GM18498 (cell line): Measurements from ENCODE around the gene PPIG.
"Not testable (repeated sequence)": the region's sequence is repeated elsewhere in the genome, so short reads cannot be mapped to it uniquely, and the experiment has no call there.

Source experiments
- ATAC-seq: cut with Tn5 transposase; IDR thresholded peaks from one replicate; pipeline ENCODE4 v1.9.1; 2021; ENCODE audit warnings: mild to moderate bottlenecking, moderate library complexity; ENCODE audit not compliant: unreplicated experiment

Gene PPIG

DNA sequence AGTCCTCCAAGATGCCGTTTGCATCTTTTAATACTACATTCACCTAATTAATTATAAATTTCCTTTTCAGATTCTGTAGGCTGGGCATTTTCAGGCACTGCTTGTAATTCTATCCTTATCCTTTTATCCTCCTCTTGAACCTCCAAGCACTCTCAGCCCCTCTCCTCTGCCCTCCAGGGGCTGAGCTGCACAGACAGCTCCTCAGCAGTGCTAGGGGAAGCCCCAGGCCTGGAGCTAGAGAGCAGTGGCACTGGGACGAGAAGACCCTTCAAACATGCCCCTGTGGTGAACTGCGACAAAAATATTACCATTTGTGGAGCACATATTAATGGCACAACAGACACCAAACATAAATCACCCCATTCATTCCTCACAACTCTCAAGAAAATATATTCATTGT lies 77.1 kb downstream of the PPIG start:
- ATAC-seq = no peak

DNA sequence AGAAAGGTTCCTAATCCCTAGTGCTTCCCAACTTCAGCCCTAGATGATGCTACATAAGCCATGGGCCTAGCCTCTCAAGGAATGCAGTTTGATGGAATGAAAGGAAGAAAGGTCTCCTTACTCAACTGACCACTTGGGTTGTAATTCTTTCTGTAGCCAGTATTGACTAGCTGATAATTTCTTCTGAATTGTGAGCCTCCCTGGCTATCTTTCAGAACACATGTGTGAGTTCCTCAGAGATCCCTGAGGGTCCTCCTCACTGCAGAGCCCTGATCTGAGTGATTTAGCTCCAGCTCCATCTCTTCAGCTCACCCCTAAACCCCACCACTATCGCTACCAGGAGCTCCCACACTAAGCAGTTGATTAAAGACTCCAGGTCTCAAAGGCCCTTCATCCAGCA lies 78.6 kb downstream of the PPIG start:
- ATAC-seq = no peak

DNA sequence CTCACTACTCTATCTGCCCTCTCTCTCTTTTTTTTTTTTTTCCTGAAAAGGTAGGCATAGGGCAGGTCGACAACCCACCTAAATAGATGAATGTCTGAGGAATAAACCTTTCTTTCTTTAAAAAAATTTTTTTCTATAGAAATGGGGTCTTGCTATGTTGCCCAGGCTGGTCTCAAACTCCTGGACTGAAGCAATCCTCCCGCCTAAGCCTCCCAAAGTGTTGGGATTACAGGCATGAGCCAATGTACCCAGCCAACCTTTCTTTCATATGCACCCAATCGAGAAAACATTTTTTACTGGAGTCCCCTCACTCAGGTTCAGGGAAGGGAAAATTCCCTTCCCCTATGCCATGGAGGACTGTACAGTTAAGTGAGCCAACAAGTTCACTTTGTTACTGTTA lies 79.1 kb downstream of the PPIG start:
- ATAC-seq = no peak

DNA sequence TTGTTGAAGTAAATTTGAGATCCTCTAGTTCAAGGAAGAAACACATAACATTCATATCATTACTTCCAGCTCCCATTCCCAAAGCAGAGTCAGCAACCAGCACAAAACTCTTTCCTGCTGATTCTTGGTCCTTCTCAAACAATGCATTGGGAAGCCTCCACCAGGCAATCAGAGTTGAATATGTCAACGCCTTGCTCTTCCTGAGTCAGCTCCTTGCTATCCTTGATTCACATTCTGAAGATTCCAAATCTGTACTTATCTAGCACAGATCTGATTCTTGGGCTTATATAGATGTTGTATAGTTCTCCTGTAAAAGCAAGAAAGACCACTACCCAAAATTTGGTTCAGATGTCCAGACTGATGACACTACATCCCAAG lies 80.4 kb downstream of the PPIG start:
- no peak for ATAC-seq

DNA sequence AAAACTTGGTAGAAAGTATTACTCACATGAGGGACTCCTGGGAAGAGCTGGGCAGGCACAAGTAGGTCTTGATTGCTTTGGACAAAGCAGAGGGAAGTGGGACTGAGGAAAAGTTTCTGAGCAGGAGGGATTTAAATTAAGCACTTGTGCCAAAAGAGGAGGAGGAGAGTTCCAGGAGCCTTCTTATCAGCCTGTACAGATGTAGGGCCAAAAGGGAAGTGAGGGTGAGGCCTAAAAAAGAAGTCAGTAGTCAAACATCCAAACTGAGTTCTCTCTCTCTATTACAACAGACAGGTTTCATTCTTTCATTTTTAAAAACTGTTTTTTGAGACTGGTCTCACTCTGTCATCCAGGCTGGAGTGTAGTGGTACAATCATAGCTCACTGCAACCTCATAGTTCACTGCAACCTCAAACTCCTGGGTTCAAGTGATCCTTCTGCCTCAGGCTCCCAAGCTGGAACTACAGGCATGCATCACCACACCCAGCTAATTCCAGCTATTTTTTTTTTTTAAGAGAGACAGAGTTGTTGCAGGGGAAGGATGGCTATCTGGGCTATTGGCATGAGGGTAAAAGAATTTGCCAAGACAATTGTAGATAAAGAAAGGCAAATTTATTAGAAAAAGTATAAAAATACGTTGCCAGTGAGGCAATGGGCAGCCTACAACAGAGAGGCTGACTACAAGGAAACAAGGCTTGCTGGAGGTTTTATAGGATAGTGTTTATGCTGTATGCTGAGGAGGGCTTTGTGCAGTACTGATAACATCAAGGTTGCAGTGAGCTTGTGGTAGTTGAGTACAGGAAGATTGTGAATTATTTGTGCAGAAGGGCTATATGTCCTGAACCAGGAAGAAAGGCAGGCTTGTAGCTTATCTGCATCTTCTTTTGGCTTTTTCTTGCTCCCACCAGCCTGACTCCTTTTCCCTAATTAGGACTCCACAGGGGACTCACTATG lies 81.1 kb downstream of the PPIG start:
- no peak for ATAC-seq

DNA sequence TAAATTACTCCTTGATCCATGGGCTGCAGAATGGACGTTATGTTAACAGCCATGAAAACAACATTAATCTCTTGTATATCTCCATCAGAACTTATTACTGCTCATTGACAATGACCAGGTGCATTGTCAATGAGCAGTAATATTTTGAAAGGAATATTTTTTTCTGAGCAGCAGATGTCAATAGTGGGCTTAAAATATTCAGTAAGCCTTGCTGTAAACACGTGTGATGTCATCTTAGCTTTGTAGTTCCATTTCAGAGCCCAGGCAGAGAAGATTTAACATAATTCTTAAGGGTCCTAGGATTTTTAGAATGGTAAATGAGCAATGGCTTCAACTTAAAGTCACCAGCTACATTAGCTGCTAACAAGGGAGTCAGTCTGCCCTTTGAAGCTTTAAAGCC lies 83.4 kb downstream of the PPIG start:
- ATAC-seq = no peak

DNA sequence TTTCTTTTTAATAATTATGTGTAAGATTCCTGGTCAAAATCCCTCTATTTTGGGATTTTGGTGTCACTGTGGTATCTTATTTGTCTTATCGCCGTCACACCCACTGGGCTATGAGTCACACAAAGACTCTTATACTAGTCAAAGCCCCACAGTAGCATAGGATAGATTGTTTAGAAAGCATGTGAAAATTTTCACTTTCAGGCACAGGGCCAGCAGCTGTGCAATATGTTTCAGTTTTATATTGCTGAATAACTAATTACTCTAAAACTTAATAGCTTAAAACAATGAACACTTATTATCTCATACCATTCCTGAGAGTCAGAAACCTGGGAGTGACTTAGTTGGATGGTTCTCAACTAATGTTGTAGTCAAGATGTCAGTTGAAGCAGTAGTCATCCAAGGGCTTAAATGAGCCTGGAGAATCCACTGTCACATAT lies 86.1 kb downstream of the PPIG start:
- peak; percentile 93 for ATAC-seq

DNA sequence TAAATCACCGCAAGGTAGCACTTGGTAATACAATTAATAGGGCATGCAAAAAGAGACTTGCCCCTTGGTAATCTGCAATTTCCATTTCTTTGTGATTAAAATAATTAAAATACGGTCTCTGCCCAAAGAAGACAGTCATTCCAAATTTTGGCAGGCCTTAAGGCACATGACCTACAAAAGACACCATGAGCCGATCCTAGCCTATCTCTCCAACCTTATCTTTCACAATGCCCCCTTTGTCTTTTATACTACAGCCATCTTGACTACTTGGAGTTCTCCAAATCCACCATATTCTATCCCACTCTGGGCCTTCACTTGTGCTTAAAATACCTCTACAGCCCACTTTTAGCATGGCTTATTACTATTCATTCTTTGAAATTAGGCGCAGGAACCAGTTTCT lies 86.8 kb downstream of the PPIG start:
- ATAC-seq = no peak

DNA sequence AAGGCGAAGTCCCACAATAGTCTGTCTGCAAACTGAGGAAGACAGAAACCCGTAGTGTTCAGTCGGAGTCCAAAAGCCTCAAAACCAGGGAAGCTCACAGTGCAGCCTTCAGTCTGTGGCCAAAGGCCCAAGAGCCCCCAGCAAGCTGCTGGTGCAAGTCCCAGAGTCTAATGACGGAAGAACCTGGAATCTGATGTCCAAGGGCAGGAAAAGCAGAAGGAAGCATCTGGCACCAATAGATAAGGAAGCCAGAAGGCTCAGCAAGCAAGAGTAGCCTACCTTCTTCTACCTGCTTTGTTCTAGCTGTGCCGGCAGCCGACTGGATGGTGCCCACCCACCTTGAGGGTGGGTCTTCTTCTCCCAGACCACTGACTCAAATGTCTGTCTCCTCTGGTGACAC lies 88.3 kb downstream of the PPIG start:
- no peak for ATAC-seq

DNA sequence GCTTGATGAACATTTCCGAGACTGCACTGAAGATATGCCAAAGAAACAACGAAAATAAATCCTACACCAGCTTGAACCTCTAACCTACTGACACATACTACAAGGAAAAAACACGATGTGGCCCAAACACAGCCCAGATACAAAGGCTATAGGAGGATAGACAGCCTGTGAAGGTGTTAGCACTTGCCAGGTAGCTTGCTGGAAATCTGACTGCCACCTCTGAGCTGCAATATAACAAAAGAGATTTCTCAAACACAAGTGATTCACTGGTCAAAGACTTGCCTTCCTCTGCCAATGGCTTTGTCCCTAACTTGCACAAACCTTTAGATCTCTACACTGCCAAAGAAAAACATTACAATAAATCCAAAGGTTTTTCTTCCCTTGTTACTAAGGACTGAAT lies 89.0 kb downstream of the PPIG start:
- no peak for ATAC-seq

DNA sequence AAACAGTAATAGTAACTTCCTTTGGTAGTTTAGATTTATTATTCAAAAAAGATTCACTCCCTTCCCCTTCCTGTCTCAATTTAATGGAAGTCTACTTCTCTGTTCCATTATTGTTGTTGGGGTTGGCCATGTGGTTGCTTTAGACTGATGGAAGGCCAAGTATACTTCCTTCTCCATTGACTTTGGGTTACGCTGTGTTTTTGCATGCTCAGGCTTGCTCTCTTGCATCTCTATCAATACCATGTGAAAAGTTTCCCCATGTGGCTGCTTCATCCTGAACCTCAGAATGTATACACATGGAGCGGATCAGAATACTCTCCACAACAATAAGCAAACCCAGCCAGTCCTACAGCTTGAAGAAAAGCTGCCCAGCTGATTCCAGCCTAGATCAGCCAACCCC lies 89.8 kb downstream of the PPIG start:
- ATAC-seq = no peak

DNA sequence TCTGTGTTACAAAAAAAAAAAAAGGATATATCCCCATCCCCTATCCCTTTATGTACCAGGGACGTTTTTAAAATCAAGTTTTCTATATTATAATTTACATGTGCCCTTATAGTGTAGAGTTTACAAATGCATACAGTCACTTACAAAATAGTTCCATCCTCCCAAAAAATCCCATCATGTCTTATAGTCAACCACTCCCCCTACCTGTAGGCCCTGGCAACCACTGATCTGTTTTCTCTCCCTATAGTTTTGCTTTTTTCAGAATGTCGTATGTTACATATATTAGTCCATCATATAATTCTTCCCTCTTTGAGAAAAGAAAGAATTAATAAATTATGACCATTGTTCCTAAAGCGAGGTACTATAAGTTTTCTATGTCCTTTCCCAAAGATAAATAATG lies 92.2 kb downstream of the PPIG start:
- no peak for ATAC-seq

DNA sequence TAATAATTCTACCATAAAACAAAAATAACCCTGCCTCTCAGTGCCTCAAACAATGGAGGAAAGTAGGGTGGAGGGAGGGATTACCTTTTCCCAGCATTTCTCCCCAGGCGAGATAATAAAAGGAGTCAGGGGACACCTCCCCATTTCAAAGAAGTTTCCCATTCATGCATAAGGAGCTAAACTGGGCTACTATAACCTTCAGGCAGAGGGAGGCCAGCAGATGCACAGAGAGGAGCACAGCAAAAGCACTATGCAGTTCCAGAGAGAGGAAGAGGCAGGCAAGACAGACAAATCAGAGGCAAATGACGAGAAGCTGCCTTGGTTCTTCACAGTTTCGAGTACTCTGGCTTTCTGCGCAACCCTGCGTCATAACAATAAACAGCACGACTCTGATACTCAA lies 92.7 kb downstream of the PPIG start:
- no peak for ATAC-seq

DNA sequence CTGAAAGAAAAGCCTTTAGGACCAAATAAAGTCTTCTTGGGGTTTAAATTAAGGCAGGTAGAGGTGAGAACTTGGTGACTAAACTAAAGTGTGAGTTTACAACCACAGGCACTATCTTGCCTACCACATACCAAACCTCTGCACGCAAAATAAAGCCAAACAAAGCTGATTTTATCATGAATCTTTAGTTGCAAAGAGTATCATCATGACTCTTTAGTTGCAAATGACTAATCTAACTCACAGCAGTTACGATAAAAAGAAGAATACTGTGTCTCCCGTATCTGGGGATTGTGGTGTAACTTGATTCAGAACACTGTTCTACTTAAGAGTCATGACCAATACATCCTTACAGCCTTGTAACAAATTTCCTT lies 98.9 kb downstream of the PPIG start:
- ATAC-seq = no peak

DNA sequence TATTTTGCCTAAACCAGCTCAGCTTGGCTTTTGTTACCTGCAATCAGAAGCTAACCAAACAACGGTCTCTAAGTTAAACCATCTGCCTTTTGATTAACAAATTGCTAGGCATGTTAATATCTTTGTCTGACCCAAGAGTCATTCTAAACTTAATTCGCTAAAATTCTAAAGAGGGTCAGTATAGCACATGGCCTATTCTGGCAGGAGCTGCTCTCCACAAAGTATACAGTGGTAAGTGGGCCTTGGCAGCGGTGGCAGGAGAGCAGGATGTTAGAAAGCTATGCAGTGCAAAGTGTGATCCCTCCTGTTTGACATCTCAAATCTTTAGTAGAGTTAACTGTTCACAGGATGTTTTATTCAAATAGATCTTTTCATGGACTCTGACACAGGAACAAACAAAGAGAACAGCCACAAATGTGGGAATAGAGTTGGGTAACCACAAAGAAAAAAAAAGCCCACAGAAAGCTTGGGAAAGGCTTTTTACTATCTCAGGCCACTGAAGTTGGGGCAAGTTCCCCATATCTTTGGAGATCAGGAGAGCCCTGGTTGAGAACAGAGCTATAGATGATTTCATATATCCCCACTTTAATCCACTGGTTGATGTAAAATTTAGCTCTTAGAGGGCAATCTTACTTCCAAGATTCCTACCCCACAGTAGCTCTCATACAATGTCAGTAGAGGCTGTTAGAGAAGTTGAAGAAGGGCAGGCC lies 99.4 kb downstream of the PPIG start:
- no peak for ATAC-seq

DNA sequence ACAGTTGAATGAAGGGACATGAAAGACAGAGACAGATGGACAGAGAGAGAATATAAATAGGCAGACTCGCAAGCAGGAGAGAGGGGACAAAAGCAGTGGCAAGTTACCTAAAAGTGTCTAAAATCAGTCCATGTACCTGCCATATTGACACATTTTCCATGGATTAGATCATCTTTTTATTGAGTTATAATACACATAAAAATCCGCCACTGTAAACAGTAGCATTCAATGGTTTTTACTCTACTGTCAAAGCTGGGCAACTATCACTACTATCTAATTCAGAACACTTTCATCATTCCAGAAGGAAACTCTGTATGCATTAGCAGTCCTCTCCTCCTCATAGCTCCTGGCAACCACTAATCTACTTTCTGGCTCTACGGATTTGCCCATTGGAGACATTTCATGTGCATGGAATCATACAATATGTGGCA lies 100.0 kb downstream of the PPIG start:
- no peak for ATAC-seq

DNA sequence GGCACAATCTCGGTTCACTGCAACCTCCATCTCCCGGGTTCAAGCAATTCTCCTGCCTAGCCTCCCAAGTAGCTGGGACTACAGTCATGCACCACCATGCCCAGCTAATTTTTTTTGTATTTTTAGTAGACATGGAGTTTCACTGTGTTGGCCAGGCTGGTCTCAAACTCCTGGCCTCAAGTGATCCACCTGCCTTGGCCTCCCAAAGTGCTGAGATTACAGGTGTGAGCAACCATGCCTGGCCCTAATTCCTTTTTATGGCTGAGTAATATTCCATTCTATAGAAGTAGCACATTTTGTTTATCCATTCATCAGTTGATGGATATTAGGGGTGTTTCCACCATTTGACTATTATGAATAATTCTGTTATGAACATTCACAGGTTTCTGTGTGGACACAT lies 100.6 kb downstream of the PPIG start:
- not testable (repeated sequence) for ATAC-seq

DNA sequence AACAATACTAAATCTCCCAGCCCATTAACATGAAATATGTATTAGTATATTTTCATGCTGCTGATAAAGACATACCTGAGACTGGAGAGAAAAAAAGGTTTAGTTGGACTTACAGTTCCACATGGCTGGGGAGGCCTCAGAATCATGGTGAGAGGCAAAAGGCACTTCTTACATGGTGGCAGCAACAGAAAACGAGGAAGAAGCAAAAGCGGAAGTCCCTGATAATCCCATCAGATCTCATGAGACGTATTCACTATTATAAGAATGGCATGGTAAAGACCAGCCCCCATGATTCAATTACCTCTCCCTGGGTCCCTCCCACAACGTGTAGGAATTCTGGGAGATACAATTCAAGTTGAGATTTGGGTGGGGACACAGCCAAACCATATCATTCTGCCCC lies 102.7 kb downstream of the PPIG start:
- ATAC-seq = not testable (repeated sequence)

DNA sequence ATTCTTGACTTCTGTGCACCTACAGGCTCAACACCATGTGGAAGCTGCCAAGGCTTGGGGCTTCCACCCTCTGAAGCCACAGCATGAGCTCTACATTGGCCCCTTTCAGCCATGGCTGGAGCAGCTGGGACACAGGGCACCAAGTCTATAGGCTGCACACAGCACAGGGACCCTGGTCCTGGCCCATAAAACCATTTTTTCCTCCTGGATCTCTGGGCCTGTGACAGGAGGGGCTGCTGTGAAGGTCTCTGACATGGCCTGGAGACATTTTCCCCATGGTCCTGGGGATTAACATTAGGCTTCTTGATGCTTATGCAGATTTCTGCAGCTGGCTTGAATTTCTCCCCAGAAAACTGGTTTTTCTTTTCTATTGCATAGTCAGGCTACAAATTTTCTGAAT lies 103.8 kb downstream of the PPIG start:
- not testable (repeated sequence) for ATAC-seq

DNA sequence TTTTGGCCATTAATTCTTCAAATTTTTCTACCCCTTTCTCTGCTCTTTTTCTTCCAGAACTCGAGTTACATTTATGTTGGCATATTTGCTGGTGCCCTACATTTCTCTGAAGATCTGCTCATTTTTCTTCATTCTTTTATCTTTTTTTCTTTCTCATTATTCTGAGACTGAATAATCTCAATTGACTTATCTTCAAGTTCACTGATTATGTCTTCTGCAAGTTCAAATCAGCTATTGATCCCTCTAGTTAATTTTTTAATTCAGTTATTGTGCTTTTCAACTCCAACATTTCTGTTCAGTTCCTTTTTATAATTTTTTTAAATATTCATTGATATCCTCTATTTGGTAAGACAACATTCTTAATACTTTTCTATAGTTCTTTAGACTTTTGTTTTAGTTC lies 106.8 kb downstream of the PPIG start:
- no peak for ATAC-seq
